Panc1 (cell line): Measurements from ENCODE around the gene RPS16.

Experiments
- POLR2AphosphoS5 ChIP-seq: IDR thresholded peaks from 2 replicates; pipeline ENCODE4 v1.6.1; 2012; ENCODE audit warnings: mild to moderate bottlenecking, low read depth, low read length, moderate library complexity
- REST ChIP-seq, 2 experiments: IDR thresholded peaks; 2 replicates each; pipeline ENCODE4 v1.6.1; 2011 to 2012; ENCODE audit warnings: low read depth in 2 of 2, control low read depth in 1 of 2, low read length in 1 of 2, mild to moderate bottlenecking in 1 of 2, moderate library complexity in 1 of 2; ENCODE audit not compliant: insufficient read depth in 1 of 2
- TCF7L2 ChIP-seq: IDR thresholded peaks from 2 replicates; pipeline ENCODE4 v1.6.1; 2011; ENCODE audit warnings: mild to moderate bottlenecking, low read depth, low read length, inconsistent platforms
- TF ChIP-seq, protein P1 (sequence below): fragments of 450-650 bp; IDR thresholded peaks from 2 replicates; pipeline ENCODE4 v1.5.1; 2017; ENCODE audit warnings: mild to moderate bottlenecking

- TF ChIP-seq REST (IDR thresholded peaks at IDR 0.05; ENCODE audit: insufficient read depth in 1 of 2, low read depth in 2 of 2, low read length in 1 of 2) (no peak), POLR2AphosphoS5 (no peak), TCF7L2 (no peak)
- TF ChIP-seq, protein P1, sequence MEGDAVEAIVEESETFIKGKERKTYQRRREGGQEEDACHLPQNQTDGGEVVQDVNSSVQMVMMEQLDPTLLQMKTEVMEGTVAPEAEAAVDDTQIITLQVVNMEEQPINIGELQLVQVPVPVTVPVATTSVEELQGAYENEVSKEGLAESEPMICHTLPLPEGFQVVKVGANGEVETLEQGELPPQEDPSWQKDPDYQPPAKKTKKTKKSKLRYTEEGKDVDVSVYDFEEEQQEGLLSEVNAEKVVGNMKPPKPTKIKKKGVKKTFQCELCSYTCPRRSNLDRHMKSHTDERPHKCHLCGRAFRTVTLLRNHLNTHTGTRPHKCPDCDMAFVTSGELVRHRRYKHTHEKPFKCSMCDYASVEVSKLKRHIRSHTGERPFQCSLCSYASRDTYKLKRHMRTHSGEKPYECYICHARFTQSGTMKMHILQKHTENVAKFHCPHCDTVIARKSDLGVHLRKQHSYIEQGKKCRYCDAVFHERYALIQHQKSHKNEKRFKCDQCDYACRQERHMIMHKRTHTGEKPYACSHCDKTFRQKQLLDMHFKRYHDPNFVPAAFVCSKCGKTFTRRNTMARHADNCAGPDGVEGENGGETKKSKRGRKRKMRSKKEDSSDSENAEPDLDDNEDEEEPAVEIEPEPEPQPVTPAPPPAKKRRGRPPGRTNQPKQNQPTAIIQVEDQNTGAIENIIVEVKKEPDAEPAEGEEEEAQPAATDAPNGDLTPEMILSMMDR, result no peak
These were observed 33.8 kb upstream of the RPS16 start for GRCh38 chr19:39469567-39469966.
